GM04504 (cell line): Measurements from ENCODE around the gene ZNF14.
A peak's percentile ranks its signal among the peaks of the same experiment; 100 is the strongest.
"Not testable (repeated sequence)": the region's sequence is repeated elsewhere in the genome, so short reads cannot be mapped to it uniquely, and the experiment has no call there.

Experiments used
- DNase-seq: peaks from one replicate; pipeline ENCODE4 v3.0.0-alpha.2; 2012; ENCODE audit warnings: low read depth

The ZNF14 gene

GRCh38 chr19:19687090-19687489, 45.8 kb downstream of the ZNF14 start:
- no peak for DNase-seq

GRCh38 chr19:19686580-19686979, 46.3 kb downstream of the ZNF14 start:
- no peak for DNase-seq

- DNase-seq = not testable (repeated sequence)
Observed at GRCh38 chr19:19686119-19686518, 46.8 kb downstream of the ZNF14 start.

GRCh38 chr19:19679176-19680073, 53.5 kb downstream of the ZNF14 start:
- no peak for DNase-seq

- no peak for DNase-seq
Observed at GRCh38 chr19:19677579-19677978, 55.3 kb downstream of the ZNF14 start.

- no peak for DNase-seq
Observed at GRCh38 chr19:19674315-19674714, 58.6 kb downstream of the ZNF14 start.

GRCh38 chr19:19672816-19673215, 60.1 kb downstream of the ZNF14 start:
- no peak for DNase-seq

GRCh38 chr19:19670070-19670551, 62.8 kb downstream of the ZNF14 start:
- DNase-seq = no peak

- peak; percentile 73 for DNase-seq
Observed at GRCh38 chr19:19668230-19669012, 64.5 kb downstream of the ZNF14 start, which contains the start of gene ZNF101. Gene ZNF101 (plus strand): TSS chr19:19668839. CDS start chr19:19668964, 125 bp downstream.

GRCh38 chr19:19665420-19665948, 67.4 kb downstream of the ZNF14 start:
- not testable (repeated sequence) for DNase-seq

GRCh38 chr19:19663256-19664120, 69.4 kb downstream of the ZNF14 start, which contains the start of gene ATP13A1:
Gene ATP13A1 (minus strand): TSS chr19:19663676. CDS start chr19:19663666, 10 bp downstream.
- peak; percentile 96 for DNase-seq

- DNase-seq = no peak
Observed at GRCh38 chr19:19662871-19663255, 70.0 kb downstream of the ZNF14 start.

- no peak for DNase-seq
Observed at GRCh38 chr19:19662344-19662743, 70.6 kb downstream of the ZNF14 start.

- no peak for DNase-seq
Observed at GRCh38 chr19:19661675-19662251, 71.1 kb downstream of the ZNF14 start.

- DNase-seq = no peak
Observed at GRCh38 chr19:19661141-19661674, 71.7 kb downstream of the ZNF14 start.
